GM18873 (cell line): ENCODE measurements around the gene DNAJC21.

ENCODE experiments used
- ATAC-seq: cut with Tn5 transposase; IDR thresholded peaks from one replicate; pipeline ENCODE4 v1.9.1; 2021; ENCODE audit warnings: mild to moderate bottlenecking, moderate library complexity, moderate number of reproducible peaks; ENCODE audit not compliant: unreplicated experiment, low FRiP score

The DNAJC21 gene

DNA sequence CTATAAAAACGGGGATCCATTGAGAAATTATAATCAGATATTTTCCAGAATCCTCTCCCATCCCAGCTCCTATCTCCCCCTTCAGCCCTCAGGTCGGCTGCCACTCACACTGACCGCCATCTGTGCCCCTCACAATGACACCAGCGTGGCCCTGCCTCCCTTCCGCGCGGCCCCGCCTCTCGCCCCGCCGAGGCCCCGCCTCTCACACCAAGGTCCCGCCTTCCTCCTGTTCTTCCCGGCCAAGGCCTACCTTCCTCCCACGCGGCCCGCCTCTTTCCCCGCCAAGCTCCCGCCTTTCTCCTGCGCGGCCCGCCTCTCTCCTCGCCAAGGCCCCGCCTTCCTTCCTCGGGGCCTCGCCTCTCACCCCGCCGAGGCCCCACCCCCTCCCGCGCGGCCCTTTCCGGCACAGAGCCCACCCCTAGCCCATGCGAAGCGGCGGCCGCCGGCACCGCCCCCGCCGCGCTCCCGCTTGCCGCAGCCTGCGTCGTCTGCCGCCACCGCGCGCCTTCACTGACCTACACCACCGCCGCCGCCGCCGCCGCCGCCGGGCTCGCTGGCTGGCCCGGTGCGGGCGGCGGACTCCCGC, at the start of gene DNAJC21:
Gene DNAJC21 (plus strand): TSS at position 426 of the 586 bp plus-strand sequence. CDS start 261 bp downstream, outside the sequence.
- peak; percentile 90 for ATAC-seq

DNA sequence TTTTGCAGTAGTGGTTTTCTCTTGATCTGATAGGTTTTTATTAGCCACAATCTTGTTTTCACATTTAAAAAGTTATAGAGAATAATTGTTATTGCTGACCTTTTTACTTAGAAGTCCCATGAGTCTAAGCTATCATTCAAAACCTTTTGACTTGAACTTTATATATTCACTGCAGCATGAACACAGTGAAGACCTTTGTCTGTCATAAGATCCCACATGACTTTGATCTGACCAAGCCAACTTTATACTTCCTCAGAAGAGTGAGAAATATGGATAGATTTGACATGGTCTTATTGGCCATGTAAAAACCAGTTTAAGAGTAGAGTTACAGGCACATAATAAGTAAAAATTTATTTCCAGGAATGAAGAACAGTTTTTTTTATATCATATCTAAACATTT, 48.1 kb upstream of the DNAJC21 start:
- no peak for ATAC-seq

GRCh38 chr5:34886392-34887119, 42.8 kb upstream of the DNAJC21 start:
- ATAC-seq = no peak

DNA sequence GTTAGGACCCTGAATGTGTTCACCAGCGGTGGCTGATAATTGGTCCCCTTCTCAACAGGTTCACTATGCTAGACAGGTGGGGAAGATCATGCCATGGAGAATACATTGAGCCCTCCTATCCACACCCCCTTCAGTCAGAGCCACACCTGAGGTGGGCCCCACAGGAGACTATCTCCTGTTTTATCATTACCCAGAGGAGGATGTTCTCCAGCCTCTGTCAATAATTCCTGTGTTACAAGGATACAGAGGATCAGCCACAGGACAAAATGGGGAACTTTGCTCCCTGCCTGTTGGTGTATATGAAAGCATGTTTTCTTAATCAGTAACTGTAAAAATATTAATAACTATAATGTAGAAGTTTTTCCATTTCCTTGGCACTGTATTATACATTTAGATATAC, 40.0 kb upstream of the DNAJC21 start:
- ATAC-seq = no peak

GRCh38 chr5:34891981-34892380, 37.4 kb upstream of the DNAJC21 start:
- ATAC-seq = no peak

DNA sequence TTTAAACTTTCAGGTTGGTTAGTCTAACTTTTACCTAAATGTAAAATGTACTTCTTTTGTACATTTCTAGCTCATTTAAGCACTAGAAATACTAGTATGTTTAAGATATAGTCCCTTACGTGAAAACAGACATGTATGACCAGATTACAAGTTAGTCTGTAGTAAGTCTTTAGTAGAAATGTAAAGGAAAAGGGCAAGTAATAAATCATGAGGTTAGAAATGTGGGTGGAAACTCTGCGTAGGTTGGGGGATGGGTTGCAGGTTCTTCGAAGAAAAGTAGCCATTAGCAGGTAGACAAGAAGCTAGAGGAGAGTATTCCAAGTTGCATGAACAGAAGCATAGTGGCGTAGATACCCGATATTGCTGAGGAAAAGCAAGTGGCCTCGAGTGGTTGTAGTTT, 36.9 kb upstream of the DNAJC21 start:
- no peak for ATAC-seq

DNA sequence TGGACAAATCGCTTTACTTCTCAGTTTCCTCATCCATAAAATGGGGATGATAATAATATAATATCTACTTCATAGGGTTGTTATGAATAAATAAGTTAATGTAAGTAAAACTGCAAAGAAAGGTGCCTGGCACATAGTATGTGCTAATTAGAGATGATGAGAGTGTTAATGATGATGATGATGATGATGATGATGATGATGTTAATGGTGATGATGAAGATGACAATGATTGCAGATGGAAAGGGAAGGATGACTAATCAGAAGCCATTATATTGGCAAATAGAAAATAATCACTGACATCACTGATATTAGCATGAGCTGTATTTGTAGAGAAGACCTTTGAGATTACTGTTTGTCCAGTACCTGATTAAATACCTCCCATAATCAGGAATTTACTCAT, 34.6 kb upstream of the DNAJC21 start:
- no peak for ATAC-seq

- no peak for ATAC-seq
These were observed 33.5 kb upstream of the DNAJC21 start for GRCh38 chr5:34895641-34896419.

GRCh38 chr5:34897646-34898045, 31.7 kb upstream of the DNAJC21 start:
- ATAC-seq = no peak

DNA sequence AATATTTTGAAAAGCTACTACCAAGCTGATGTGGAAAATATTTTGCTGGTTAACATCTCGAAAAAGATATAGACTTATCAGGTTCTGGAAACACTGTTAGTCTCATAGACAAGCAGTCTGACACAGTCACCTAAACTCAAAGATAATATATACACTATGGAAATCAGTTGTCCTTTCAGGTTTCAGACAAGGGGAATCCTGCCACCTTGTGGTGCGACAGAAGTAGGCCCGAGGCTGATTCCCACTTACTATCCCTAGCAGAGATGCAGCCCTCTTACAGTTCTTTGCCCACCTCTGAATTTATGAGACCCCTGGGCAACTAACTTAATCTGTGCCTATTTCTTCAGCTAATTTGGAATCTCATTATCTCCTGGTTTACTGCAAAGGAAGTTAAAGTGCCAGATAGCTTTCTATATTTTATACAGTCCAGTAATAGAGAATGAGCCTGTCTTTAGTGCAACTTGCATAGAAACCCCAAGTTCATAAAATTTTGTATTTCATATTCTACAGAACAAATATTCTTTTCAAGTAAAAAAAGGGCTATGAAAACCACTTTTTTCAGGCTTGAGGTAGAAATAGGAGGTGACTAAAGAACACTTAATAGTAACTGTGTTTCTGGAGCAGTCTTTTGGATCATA, 31.0 kb upstream of the DNAJC21 start:
- peak; percentile 83 for ATAC-seq

- no peak for ATAC-seq
These were observed 30.3 kb upstream of the DNAJC21 start for GRCh38 chr5:34899066-34899465.

DNA sequence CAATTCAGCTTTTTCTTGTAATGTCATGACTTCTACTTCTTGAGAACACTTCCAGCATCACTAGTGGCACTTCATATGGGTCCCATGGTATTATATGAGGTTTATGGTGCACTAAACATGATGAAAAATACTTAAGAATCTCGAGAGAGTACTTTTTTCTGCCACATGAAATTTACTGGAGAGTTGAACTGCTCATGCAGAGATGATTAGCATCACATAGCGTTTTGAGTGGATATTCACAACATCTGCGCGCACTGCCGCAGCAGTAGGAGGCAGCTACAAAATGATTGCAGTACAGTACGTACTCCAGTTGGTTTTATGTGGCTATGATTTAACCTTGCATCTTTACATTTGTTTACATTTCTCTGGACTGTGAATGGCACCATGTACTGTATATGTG, 28.7 kb upstream of the DNAJC21 start:
- ATAC-seq = no peak

GRCh38 chr5:34903260-34903659, 26.1 kb upstream of the DNAJC21 start:
- no peak for ATAC-seq

DNA sequence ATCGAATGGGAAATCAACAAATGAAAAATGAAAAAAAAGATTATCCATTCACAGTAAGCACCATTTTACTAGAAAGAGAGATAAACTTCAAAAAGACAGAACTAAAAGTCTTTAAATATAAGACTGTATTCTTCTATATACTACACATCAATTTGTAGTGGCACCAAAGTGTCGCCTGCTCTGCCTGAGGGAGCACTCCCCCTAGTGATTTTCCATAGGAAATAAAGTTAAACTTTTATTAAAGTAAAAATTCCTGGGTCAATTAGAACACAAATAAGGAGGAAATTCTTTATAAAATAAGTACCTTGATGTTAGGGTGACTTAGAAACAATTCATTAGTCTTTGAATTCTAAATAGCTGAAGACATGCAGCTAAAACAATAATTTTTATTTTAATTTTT, 23.8 kb upstream of the DNAJC21 start:
- no peak for ATAC-seq

GRCh38 chr5:34913072-34913471, 16.3 kb upstream of the DNAJC21 start:
- no peak for ATAC-seq

DNA sequence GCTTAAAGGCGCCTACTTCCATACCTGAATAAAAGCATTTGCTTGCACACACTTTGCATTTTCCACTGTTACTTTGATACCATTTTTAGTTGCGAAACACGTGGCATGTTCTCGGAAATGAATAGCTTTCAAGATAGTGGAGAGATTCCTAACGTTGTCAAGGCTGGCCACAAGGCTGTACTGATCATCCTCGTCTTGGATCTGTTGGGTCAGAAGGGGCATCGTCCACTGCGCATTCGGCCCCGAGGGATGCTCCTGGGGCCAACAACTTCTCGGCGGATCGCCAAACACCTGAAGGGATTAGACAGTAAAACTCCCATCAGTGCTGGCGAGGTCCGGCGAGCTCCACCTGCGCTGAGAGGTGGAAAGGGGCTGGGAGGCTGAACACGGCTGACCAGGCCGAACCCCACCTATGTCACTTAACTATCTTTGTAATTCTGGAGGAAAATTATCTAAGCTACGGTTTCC, 14.7 kb upstream of the DNAJC21 start:
- ATAC-seq = peak; percentile 4

GRCh38 chr5:34915139-34915855, 14.1 kb upstream of the DNAJC21 start, which contains the start of the genes BRIX1 and RAD1:
TSS of gene BRIX1 (plus strand) at chr5:34915711. CDS start at chr5:34915739, 28 bp downstream.
TSS of gene RAD1 (minus strand) at chr5:34915504. CDS start at chr5:34914892, 612 bp downstream.
- ATAC-seq = peak; percentile 97

DNA sequence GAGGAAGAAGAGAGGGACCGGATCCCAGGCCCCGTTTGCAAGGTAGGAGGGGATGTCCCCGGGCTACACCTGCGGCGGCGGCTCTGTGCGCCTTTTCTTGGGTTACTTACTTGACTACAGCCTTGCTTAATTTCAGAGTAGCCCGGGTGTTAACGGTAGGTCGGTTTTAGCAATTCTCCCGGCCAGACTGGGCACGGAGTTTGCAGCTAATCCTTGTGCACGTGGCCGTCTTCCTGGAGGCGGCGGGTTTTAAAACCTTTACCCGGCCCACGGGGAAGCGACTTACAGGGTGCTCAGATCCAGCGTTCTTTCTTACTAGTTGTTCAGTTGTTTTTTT, 13.5 kb upstream of the DNAJC21 start:
- peak; percentile 6 for ATAC-seq

GRCh38 chr5:34916518-34916917, 12.8 kb upstream of the DNAJC21 start:
- ATAC-seq = no peak

GRCh38 chr5:34918025-34918424, 11.3 kb upstream of the DNAJC21 start:
- ATAC-seq = no peak
